NCI-H2081 treated with DMSO at 0.1 percent for 48 hours (cell line): Measurements from ENCODE around the gene PPIA.

Source experiments
- DNase-seq: peaks from one replicate; lab custom pipeline; 2025; lab: John Stamatoyannopoulos, UW

The PPIA gene

GRCh38 chr7:44796504-44797328, at the start of gene PPIA:
Gene PPIA (plus strand): TSS chr7:44796681. CDS start chr7:44796725, 44 bp downstream.
- DNase-seq, result peak; percentile 93

- DNase-seq, result peak; percentile 60
Observed at GRCh38 chr7:44748045-44748947, 48.2 kb upstream of the PPIA start, which contains the start of gene ZMIZ2. Gene ZMIZ2 (plus strand): TSS chr7:44748847. CDS start chr7:44756250, 7,403 bp downstream.

GRCh38 chr7:44748948-44749731, 47.3 kb upstream of the PPIA start:
- DNase-seq, result no peak

DNA sequence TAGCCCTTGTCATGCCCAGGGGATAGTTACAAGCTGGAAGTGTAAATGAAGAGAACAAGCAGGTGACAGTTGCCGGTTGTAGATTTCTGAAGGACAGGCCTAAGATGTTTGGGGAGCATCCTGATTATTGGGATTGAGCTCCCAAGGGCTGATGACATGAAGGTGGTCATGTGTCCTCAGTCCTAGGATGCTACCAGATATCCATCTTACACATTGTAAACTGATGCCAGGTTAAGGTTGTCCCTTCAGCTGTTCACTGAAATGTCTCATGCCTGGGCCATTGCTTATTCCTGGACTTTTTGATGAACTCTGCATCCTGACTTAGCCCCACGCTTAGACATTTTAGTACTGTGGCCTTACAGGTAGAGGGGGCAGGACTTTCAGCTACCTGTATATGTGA, 46.5 kb upstream of the PPIA start:
- DNase-seq, result no peak

DNA sequence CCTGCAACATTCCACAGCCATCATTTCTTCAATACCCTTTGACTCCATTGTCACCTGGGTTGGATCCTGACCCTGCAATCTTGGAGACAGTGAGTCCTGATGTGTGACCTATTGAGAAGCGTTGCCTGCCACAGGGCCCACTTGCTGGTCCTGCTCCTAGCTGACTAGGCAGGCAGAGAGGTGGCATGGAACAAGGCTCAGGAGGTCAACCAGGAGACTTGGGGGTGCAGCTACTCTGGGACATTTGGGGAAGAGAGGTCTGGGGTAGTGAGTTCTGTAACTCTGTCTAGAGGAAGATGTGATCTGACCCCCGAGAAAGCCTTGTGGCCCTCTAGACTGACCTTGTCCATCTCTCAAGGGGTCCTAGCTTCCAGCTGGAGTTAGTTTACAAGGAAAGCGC, 46.1 kb upstream of the PPIA start:
- no peak for DNase-seq

- DNase-seq, result no peak
Observed at GRCh38 chr7:44750921-44751571, 45.4 kb upstream of the PPIA start.

DNA sequence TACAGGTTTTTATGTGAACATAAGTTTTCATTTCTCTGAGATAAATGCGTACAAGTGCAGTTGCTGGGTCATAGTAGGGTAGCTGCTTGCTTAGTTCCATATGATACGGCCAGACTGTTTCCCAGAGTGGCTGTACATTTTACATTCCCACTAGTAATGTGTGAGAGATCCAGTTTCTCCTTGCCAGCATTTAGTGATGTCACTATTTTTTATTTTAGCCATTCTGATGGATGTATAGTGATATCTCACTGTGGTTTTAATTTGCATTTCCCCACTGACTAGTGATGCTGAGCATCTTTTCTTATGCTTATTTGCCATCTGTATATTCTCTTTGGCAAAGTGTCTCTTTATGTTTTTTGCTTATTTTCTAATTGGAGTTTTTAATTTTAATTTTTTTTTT, 43.7 kb upstream of the PPIA start:
- no peak for DNase-seq

DNA sequence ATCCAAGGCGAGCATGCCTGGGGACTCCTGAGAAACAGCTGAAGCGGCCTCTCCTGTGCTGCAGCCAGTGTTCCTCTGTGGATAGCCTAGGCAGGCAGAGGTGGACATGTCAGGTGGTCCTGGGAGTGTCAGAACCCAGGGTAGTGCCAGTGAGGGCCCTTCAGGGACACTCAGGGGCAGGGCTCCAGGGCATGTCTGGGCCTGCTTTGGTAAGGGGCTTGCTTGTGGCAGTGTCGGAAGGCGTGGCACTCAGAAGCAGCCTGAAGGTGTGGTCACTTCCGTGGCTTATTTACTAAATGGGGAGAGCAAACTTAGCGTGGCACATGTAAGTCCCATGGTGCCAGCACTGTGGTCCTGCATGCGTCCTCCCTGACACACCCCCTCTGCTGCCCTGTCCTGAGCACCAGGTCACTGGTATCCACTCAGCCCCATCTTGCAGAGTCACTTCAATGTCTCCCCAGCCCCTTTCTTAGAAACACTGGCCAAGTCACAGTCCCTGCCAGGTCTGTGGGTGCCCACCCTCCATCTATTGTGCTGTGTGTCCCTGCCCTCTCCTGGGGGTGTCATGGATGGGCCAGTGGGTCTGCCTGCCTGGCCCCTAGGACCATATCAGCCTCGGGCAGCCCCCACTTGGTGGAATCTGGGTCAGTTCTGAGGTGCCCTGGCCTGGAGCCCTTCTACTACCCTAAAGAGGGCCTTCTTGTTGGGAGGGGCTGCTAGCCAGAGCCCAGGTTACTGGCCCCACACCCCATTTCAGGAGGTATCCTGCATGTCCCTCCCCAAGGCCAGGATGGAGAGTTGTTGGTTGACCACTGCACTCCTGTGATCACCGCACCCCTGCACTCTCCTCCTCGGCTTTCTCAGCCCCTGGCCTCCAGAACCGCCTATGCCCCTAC, 41.4 kb upstream of the PPIA start:
- DNase-seq, result no peak

DNA sequence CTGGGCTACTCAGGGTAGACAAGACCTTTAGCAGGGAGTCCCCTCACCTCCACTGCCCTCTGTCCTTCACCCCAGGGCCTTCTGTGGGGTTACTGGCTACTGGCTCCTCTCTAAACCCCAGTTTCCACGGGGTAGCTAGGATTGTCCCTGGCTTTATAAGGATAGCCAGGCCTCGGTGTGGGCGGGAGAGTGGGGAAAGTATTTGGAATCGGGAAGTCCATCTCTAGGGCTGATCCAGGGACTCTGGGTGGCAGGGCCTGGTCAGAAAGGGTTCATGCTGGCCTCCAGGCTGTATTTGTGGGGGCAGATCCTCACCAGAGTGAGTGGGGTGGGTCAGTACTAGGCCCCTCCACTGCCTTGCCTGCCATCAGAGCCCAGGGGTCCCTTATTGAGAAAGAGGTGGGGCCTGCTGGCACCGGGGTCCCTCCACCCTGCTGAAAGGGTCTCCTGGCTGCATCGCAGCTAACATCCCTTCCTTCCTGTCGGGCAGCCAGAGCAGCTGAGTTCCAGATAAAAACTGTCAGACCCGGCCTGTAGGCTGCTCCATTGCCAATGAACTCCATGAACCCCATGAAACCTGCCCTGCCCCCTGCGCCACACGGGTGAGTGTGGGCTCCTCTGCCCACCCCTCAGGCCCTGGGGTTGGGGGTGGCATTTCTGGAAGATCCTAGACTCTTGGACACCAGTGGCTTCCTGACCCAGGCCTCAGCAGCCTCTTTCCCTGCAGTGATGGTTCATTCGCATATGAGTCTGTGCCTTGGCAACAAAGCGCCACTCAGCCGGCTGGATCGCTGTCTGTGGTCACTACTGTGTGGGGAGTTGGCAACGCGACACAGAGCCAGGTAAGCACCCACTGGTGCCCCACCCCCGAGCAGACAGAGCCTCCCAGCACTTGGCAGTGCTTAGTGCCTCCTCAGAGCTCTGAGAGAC, 40.5 kb upstream of the PPIA start:
- DNase-seq, result no peak

GRCh38 chr7:44756904-44757303, 39.6 kb upstream of the PPIA start:
- no peak for DNase-seq

- DNase-seq, result no peak
Observed at GRCh38 chr7:44757311-44757710, 39.2 kb upstream of the PPIA start.

- DNase-seq, result no peak
Observed at GRCh38 chr7:44757739-44758138, 38.7 kb upstream of the PPIA start.

GRCh38 chr7:44759246-44759645, 37.2 kb upstream of the PPIA start:
- no peak for DNase-seq

DNA sequence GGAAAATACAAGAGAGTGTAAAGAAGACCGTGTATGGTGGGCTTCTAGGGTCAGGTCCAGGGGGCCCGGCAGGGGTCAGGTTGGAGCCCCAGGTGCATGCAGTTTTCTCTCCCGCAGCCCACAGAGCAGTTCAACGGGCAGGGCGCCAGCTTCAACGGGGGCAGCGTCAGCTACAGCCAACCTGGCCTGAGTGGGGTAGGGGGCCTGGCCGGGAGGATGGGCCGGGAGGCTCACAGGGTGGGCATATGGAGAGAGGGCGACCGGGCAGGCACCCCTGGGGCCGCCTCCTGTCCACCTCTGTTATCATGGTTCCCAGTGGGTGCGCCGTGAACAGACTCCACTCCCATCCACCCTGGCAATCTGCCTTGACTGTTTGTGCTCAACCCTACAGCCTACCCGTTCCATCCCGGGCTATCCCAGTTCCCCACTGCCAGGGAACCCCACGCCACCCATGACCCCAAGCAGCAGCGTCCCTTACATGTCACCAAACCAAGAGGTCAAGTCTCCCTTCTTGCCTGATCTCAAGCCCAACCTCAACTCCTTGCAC, 36.4 kb upstream of the PPIA start:
- no peak for DNase-seq

DNA sequence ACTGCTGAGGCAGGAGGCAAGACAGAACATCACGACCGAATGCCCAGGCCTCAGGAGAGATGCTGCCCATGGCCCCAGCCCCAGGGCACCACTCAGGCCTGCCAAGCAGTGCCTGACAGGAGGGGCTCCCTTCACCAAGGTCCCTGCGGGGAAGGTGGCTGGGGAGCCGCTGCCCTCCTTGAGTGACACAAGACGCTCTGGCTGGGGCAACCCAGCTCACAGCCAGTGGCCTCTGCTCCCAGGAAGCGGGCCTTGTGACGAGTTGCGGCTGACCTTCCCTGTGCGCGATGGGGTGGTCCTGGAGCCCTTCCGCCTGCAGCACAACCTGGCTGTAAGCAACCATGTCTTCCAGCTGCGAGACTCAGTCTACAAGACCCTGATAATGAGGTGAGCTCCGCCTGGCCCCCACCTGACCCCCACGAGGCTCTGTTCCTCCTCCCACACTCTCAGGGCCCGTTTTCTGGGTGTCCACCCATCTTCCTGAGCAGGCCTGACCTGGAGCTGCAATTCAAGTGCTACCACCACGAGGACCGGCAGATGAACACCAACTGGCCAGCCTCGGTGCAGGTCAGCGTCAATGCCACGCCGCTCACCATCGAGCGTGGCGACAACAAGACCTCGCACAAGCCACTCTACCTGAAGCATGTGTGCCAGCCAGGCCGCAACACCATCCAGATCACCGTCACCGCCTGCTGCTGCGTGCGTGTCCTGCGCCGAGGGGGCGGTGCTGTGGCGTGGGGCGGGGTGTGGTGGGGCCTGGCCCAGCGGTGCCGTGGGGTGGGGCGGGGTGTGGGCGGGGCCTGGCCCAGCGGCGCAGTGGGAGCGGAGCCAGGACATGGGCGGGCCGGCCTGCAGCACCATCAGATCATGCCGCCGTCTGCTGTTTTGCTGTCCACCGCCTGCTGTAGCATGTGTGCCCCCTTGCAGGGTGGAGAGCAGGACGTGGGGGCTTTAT, 35.0 kb upstream of the PPIA start:
- DNase-seq, result no peak

DNA sequence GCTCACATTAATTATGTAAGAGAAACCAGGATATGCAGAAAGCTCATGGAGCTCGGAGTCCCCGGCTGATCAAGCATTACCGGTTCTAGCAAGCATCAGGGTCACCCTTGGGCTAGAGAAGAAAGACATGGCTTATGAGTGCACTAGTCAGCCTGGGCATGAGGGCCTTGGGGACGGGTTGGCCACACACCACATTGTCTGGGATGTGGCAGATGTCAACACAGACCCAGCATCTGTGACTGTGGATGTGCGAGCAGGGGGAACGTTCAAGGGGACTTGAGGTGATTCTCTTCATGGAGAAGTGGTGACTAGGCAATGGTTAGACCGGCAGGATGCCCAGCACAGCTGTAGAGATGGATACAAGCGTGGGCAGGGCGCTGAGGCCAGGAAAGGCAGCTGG, 34.2 kb upstream of the PPIA start:
- DNase-seq, result no peak

DNA sequence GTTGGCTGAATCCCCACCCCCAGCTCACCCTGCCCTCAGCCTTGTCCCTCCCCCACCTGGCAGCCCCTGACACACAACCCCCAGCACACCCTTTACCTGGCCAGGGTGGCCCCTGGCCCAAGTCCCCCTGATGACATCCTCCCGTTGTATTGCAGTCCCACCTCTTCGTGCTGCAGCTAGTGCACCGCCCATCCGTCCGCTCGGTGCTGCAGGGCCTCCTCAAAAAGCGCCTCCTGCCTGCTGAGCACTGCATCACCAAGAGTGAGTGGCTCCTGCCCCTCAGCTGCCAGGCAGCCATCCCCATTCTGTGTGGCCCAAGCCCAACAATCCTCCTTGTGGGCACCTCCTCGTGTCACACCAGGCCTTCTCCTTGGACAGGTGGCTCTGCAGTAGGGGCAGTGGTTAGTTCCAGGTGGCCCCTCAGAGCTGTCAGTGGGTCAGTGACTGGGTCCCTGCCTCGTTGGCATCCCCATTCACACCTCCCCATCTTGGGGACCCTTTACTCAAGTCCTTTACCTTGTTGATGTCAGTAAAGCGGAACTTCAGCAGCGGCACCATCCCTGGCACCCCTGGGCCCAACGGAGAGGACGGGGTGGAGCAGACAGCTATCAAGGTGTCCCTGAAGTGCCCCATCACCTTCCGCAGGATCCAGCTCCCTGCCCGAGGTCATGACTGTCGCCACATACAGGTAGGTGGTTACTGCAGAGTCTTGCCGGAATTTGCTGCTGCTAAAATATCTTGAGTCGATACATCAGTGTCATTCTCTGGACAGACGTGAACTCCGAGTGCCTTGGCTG, 33.6 kb upstream of the PPIA start:
- DNase-seq, result no peak
